ENCODE results near the gene GIPC3.

GIPC3 gene

DNA sequence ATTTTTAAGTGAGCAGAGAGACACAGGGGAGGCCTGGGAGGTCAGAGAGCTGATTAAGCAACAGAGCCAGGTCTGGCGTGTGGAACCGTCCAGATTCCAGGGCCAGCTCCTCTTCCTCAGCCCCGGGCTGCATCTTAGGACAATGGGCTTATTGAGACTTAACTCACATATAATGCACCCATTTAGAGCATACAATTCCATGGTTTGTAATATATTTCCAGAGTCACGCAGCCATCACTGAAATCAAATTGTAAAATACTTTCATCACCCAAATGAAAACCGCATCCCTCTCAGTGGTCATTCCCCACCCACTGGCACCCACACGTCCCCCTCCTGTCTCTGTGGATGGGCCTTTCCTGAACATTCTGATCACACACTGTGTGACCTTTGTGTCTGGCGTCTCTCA, 14.7 kb upstream of the GIPC3 start:
- Histone ChIP-seq H3K9me3 (ENCODE audit: control insufficient read depth, low read length) (no peaks in the 10 kb centered on the region), H3K27ac (ENCODE audit: low read depth, low read length, severe bottlenecking) (no peak overlapping the region), H3K4me1 (ENCODE audit: control insufficient read depth, insufficient read depth, low read length, poor library complexity, severe bottlenecking) (peaks cover 6% of the 10 kb centered on the region), H3K36me3 (ENCODE audit: control insufficient read depth, insufficient read depth, low read length) (peaks cover 15% of the 10 kb centered on the region), H3K4me3 (ENCODE audit: extremely low read depth, insufficient read depth, low read length, poor library complexity, severe bottlenecking) (no peak overlapping the region)
- 87 to 93% methylated on average over 4 to 7 of the region's 7 CpGs for WGBS, 2 experiments (ENCODE audit: insufficient coverage in 2 of 2)

DNA sequence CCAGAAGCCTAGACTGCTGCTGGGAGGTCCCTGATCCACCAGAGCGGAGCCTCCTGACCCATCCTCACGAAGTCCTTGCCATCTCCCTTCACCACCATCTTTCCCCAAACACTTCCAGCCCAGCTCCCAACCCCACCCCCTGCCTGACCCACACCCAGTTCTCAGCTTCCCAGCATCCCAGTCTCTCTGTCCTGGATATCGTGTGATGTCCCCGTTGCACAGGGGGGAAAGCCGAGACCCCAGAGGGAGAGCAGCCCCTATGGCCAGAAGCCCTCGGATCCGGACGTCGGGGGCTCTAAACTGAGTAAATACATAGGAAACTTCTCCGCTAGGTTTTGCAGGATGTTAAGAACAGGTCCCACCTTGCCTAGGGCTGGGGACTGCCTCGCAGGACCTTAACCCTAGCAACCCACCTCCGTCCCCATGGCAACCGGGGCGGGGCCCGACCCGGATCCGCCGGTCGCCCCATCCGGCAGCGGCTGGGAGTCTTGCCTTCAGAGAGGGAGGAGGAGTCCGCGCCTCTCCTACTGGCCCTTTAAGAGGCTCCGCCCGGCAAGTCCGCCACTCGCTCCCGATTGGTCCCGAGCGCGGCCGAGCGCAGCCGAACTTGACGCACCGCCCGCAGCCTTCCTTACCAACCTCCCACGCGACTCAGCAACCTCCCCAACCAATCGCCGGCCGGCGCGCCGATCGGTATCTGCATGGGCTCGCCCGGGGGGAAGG, 13.0 kb upstream of the GIPC3 start:
- peaks cover 20% of the 10 kb centered on the region for H3K36me3 ChIP-seq (ENCODE audit: control insufficient read depth, insufficient read depth, low read length)
- peak overlapping the region; percentile 92 for H3K4me3 ChIP-seq (ENCODE audit: extremely low read depth, insufficient read depth, low read length, poor library complexity, severe bottlenecking)
- H3K4me1 ChIP-seq (ENCODE audit: control insufficient read depth, insufficient read depth, low read length, poor library complexity, severe bottlenecking), result peaks cover 16% of the 10 kb centered on the region
- H3K9me3 ChIP-seq (ENCODE audit: control insufficient read depth, low read length), result no peaks in the 10 kb centered on the region
- peak overlapping the region; percentile 36 for H3K27ac ChIP-seq (ENCODE audit: low read depth, low read length, severe bottlenecking)
- WGBS, 2 experiments (ENCODE audit: insufficient coverage in 2 of 2), result 4 to 9% methylated on average over 28 to 45 of the region's 48 CpGs

DNA sequence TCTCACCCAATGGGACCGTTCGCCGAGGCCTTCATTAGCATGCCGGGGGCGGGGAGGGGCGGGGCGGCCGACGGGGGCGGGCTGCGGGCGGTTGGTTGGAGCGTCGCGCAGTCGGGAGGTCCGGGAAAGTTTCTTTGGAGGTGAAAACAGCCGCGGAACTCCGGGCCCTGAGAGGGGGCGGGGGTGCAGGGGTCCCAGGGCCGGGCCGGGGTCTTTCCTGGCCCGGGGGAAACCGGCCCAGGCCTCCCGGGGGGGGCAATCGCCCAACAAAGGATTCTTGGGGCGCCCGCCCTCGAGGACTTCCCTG, 12.5 kb upstream of the GIPC3 start, which contains the start of gene HMG20B:
Gene HMG20B (plus strand): TSS at position 90 of the 307 bp plus-strand sequence. CDS start 366 bp downstream, outside the sequence.
- no peaks in the 10 kb centered on the region for H3K9me3 ChIP-seq (ENCODE audit: control insufficient read depth, low read length)
- peak within 1 kb of the TSS; percentile 92 for H3K4me3 ChIP-seq (ENCODE audit: extremely low read depth, insufficient read depth, low read length, poor library complexity, severe bottlenecking)
- H3K27ac ChIP-seq (ENCODE audit: low read depth, low read length, severe bottlenecking), result peak within 1 kb of the TSS; percentile 66
- H3K36me3 ChIP-seq (ENCODE audit: control insufficient read depth, insufficient read depth, low read length), result peaks cover 20% of the 10 kb centered on the region
- H3K4me1 ChIP-seq (ENCODE audit: control insufficient read depth, insufficient read depth, low read length, poor library complexity, severe bottlenecking), result peaks cover 16% of the 10 kb centered on the region
- 0 to 1% methylated on average over 2 to 14 of the region's 30 CpGs for WGBS, 2 experiments (ENCODE audit: insufficient coverage in 2 of 2)

DNA sequence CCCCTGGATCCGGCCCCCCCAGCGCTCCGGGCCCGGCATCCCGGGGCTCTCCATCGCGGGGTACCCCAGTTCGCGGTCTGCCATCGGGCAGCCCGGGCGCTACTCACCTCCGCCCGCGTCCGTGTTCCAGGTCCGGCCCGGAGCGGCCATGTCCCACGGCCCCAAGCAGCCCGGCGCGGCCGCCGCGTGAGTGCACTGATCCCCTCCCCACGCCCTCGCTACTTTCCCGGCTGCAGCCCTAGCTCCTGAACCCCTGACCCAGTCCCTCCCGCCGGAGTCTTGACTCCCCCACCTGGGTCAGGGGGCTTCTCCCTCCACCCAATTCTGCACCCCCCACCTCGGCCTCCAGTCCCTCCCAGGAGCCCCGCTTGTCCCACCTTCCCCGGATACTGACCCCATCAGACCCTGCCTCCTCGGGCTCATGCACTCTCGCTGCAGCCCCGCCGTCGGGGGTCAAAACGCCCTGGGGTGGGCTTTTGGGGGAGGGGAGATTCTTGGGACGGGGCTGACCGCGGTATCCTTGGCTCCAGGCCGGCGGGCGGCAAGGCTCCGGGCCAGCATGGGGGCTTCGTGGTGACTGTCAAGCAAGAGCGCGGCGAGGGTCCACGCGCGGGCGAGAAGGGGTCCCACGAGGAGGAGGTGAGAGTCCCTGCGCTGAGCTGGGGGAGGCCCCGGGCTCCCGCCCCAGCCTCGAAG, 12.0 kb upstream of the GIPC3 start:
- H3K36me3 ChIP-seq (ENCODE audit: control insufficient read depth, insufficient read depth, low read length), result peaks cover 20% of the 10 kb centered on the region
- peaks cover 16% of the 10 kb centered on the region for H3K4me1 ChIP-seq (ENCODE audit: control insufficient read depth, insufficient read depth, low read length, poor library complexity, severe bottlenecking)
- H3K9me3 ChIP-seq (ENCODE audit: control insufficient read depth, low read length), result no peaks in the 10 kb centered on the region
- 1% methylated on average over 36 to 58 of the region's 60 CpGs for WGBS, 2 experiments (ENCODE audit: insufficient coverage in 2 of 2)
- H3K4me3 ChIP-seq (ENCODE audit: extremely low read depth, insufficient read depth, low read length, poor library complexity, severe bottlenecking), result peak overlapping the region; percentile 92
- peak overlapping the region; percentile 66 for H3K27ac ChIP-seq (ENCODE audit: low read depth, low read length, severe bottlenecking)

DNA sequence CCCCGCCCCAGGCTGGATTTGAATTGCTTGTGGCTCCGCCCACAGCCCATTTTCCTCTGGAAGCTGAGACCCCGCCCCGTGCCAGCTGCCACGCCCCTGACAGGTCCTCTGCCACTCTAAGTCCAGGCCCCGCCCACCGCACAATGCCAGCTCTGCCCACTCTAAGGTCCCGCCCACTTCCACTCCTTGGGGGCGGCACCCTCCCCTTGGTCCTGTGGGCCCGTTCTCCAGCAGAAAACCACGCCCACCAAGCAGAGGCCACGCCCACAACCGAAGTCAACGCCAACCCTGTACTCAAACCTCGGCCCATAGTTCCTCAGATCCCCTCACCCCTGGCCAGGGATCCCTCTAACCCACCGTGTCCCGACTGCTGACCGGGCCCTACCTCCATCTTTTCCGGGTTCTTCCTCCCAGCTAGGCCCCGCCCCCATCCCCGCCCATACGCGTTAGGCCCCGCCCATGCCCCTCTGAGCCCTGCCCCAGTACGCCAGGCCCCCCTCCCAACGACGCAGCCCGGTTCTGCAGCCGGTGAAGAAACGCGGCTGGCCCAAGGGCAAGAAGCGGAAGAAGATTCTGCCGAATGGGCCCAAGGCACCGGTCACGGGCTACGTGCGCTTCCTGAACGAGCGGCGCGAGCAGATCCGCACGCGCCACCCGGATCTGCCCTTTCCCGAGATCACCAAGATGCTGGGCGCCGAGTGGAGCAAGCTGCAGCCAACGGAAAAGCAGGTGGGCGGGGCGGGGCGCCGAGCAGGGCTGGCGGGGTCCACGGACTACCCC, 11.2 kb upstream of the GIPC3 start:
- 62 to 66% methylated on average over 43 to 51 of the region's 55 CpGs for WGBS, 2 experiments (ENCODE audit: insufficient coverage in 2 of 2)
- no peak overlapping the region for H3K27ac ChIP-seq (ENCODE audit: low read depth, low read length, severe bottlenecking)
- H3K4me3 ChIP-seq (ENCODE audit: extremely low read depth, insufficient read depth, low read length, poor library complexity, severe bottlenecking), result peak overlapping the region; percentile 92
- H3K9me3 ChIP-seq (ENCODE audit: control insufficient read depth, low read length), result no peaks in the 10 kb centered on the region
- peaks cover 19% of the 10 kb centered on the region for H3K4me1 ChIP-seq (ENCODE audit: control insufficient read depth, insufficient read depth, low read length, poor library complexity, severe bottlenecking)
- peaks cover 20% of the 10 kb centered on the region for H3K36me3 ChIP-seq (ENCODE audit: control insufficient read depth, insufficient read depth, low read length)

DNA sequence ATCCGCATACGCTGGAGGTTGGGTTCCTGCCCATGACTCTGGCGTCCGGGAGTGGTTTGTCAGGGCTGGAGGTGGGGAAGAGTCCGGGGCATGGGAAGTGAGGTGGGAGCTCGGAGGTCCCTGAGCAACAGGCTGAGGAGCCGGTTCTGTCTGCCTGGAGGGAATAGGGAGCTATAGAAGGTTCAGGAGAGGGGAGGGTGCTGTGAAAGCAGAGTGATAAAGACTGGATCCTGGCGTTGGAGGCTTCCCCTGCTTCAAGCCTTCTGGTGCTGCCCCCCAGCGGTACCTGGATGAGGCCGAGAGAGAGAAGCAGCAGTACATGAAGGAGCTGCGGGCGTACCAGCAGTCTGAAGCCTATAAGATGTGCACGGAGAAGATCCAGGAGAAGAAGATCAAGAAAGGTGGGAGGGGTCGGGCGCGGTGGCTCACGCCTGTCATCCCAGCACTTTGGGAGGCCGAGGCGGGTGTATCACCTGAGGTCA, 10.0 kb upstream of the GIPC3 start:
- Histone ChIP-seq H3K9me3 (ENCODE audit: control insufficient read depth, low read length) (no peaks in the 10 kb centered on the region), H3K27ac (ENCODE audit: low read depth, low read length, severe bottlenecking) (no peak overlapping the region), H3K4me3 (ENCODE audit: extremely low read depth, insufficient read depth, low read length, poor library complexity, severe bottlenecking) (no peak overlapping the region), H3K36me3 (ENCODE audit: control insufficient read depth, insufficient read depth, low read length) (peaks cover 20% of the 10 kb centered on the region), H3K4me1 (ENCODE audit: control insufficient read depth, insufficient read depth, low read length, poor library complexity, severe bottlenecking) (peaks cover 25% of the 10 kb centered on the region)
- 83 to 93% methylated on average over 12 to 19 of the region's 19 CpGs for WGBS, 2 experiments (ENCODE audit: insufficient coverage in 2 of 2)

DNA sequence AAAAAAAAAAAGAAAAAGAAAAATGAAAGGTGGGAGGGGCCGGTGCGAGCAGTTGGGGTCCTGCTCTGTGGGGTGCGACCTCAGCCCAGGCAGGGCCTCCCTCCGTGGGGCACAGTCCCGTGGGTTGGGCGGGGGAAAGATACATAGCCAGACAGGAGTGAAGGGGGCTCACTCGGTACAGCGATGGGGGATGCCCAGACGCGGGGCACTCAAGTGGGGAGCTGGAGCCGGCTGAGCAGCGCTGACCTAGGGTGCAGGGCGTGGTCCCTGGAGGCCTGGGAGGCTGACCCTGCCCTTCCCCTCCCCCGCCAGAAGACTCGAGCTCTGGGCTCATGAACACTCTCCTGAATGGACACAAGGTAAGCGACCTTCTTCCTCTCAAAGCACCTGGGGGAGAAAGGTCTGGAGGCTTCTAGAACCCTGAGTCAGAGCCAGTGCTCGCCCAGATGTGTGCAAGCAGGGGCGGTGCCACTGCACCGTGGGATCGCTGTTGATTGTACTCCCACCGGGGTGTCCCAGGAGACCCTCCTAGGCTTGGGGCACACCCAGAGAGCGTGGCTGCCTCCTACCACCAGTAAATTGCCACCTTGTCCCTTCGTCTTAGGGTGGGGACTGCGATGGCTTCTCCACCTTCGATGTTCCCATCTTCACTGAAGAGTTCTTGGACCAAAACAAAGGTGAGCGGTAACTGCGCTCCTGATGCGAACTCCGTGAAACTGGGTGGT, 9.2 kb upstream of the GIPC3 start:
- Histone ChIP-seq H3K4me3 (ENCODE audit: extremely low read depth, insufficient read depth, low read length, poor library complexity, severe bottlenecking) (peak overlapping the region; percentile 25), H3K36me3 (ENCODE audit: control insufficient read depth, insufficient read depth, low read length) (peaks cover 20% of the 10 kb centered on the region), H3K4me1 (ENCODE audit: control insufficient read depth, insufficient read depth, low read length, poor library complexity, severe bottlenecking) (peaks cover 25% of the 10 kb centered on the region), H3K9me3 (ENCODE audit: control insufficient read depth, low read length) (no peaks in the 10 kb centered on the region), H3K27ac (ENCODE audit: low read depth, low read length, severe bottlenecking) (no peak overlapping the region)
- 72 to 81% methylated on average over 21 to 22 of the region's 29 CpGs for WGBS, 2 experiments (ENCODE audit: insufficient coverage in 2 of 2)

DNA sequence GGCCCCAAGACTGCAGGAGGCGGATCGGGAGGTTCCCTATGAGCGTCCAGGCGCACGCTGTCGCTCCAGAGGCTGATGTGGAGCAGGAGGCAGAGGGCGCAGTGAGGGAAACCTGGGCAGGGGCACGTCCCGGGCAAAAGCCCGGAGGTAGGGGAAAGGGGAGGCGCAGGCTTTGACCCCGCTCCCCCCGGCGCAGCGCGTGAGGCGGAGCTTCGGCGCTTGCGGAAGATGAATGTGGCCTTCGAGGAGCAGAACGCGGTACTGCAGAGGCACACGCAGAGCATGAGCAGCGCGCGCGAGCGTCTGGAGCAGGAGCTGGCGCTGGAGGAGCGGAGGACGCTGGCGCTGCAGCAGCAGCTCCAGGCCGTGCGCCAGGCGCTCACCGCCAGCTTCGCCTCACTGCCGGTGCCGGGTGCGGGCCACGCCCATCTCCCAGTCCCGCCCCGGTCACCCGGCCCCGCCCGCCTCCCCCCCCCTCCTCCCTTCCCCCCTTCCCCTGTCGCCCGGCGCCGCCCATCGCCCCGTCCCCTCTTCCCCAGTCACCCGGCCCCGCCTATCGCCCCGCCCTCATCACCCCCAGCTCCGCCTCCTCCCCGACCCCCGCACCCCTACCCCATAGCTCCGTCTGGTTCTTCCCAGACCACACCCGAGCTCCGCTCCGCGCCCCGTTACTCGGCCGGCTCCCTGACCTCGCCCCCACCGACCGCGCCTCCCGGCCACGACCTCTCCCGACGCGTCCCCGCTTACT, 8.4 kb upstream of the GIPC3 start:
- Histone ChIP-seq H3K4me3 (ENCODE audit: extremely low read depth, insufficient read depth, low read length, poor library complexity, severe bottlenecking) (peak overlapping the region; percentile 25), H3K36me3 (ENCODE audit: control insufficient read depth, insufficient read depth, low read length) (peaks cover 20% of the 10 kb centered on the region), H3K27ac (ENCODE audit: low read depth, low read length, severe bottlenecking) (no peak overlapping the region), H3K9me3 (ENCODE audit: control insufficient read depth, low read length) (no peaks in the 10 kb centered on the region), H3K4me1 (ENCODE audit: control insufficient read depth, insufficient read depth, low read length, poor library complexity, severe bottlenecking) (peaks cover 24% of the 10 kb centered on the region)
- WGBS, 2 experiments (ENCODE audit: insufficient coverage in 2 of 2), result 17 to 22% methylated on average over 25 to 50 of the region's 78 CpGs

DNA sequence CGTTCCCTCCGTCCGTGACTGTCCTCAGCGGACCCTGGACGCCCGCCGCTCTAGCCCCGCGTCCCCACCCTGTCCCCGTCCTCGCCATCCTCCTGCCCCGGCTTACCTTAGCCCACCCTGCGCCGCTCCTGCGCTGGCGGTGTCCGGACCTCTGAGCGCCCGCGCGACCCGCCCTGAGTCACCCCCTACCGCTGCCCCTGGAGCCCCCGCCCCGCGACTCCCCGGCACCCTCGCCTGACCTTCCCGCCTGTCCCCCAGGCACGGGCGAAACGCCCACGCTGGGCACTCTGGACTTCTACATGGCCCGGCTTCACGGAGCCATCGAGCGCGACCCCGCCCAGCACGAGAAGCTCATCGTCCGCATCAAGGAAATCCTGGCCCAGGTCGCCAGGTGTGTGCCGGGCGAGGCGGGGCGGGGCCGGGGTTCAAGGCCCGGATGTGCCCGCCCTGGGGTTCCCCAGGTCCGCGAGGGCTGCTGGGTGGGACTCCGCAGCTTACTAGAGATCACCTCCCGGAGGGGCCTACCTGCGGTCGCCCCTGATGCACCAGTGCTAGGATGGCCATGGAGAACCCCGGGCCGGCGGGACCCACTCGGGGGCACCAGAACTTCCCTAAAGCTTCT, 7.4 kb upstream of the GIPC3 start:
- no peak overlapping the region for H3K4me3 ChIP-seq (ENCODE audit: extremely low read depth, insufficient read depth, low read length, poor library complexity, severe bottlenecking)
- H3K9me3 ChIP-seq (ENCODE audit: control insufficient read depth, low read length), result no peaks in the 10 kb centered on the region
- H3K27ac ChIP-seq (ENCODE audit: low read depth, low read length, severe bottlenecking), result no peak overlapping the region
- peaks cover 18% of the 10 kb centered on the region for H3K4me1 ChIP-seq (ENCODE audit: control insufficient read depth, insufficient read depth, low read length, poor library complexity, severe bottlenecking)
- 77 to 86% methylated on average over 49 to 54 of the region's 60 CpGs for WGBS, 2 experiments (ENCODE audit: insufficient coverage in 2 of 2)
- peaks cover 20% of the 10 kb centered on the region for H3K36me3 ChIP-seq (ENCODE audit: control insufficient read depth, insufficient read depth, low read length)

Data from mesodermal cell (in vitro differentiated cells).